Brain microvascular endothelial cell (primary cell): Measurements from ENCODE around the gene ABCC2.
A peak's percentile ranks its signal among the peaks of the same experiment; 100 is the strongest.

Source experiments
- DNase-seq: peaks from one replicate; pipeline ENCODE4 v3.0.0-alpha.2; 2020
- H3K27ac ChIP-seq: fragments of 250-450 bp; sonication (Bioruptor Pico); 2 replicates; pipeline ENCODE4 v1.5.1; 2020; ENCODE audit warnings: mild to moderate bottlenecking, moderate library complexity
- H3K27me3 ChIP-seq: fragments of 250-450 bp; sonication (Bioruptor Pico); replicated peaks from 2 replicates; pipeline ENCODE4 v1.5.1; 2020; ENCODE audit warnings: mild to moderate bottlenecking
- H3K36me3 ChIP-seq: fragments of 250-450 bp; sonication (Bioruptor Pico); replicated peaks from 2 replicates; pipeline ENCODE4 v1.5.1; 2020; ENCODE audit warnings: mild to moderate bottlenecking
- H3K4me3 ChIP-seq: 2 replicates; pipeline ENCODE4 v1.5.1; 2011; ENCODE audit warnings: low read depth, mild to moderate bottlenecking, control low read depth, low read length, moderate library complexity
- CTCF ChIP-seq: IDR thresholded peaks from 2 replicates; pipeline ENCODE4 v1.5.1; 2011; ENCODE audit warnings: low read depth, mild to moderate bottlenecking, moderate library complexity, low read length, control low read depth, inconsistent platforms; ENCODE audit errors: missing control alignments
- in situ Hi-C: cut with HindIII; loops from 2 replicates; pipeline ENCODE4 v1.10.0; 2017; ENCODE audit warnings: low sequenced_read_pairs, low pct_ligation_motif_present

Gene ABCC2

GRCh38 chr10:99767901-99768300 lies 14.5 kb upstream of the ABCC2 start:
- Histone ChIP-seq H3K27ac (no peak overlapping the region), H3K4me3 (no peak overlapping the region), H3K36me3 (no peaks in the 10 kb centered on the region), H3K27me3 (no peaks in the 10 kb centered on the region)
- no peak for DNase-seq
- no peak for TF ChIP-seq CTCF
- in situ Hi-C loops: no loop called here

GRCh38 chr10:99768556-99768955 lies 13.9 kb upstream of the ABCC2 start:
- H3K4me3 ChIP-seq: no peak overlapping the region
- H3K36me3 ChIP-seq: no peaks in the 10 kb centered on the region
- TF ChIP-seq CTCF: no peak
- no peak for DNase-seq
- in situ Hi-C loops: no loop called here
- H3K27ac ChIP-seq: no peak overlapping the region
- H3K27me3 ChIP-seq: no peaks in the 10 kb centered on the region

GRCh38 chr10:99769706-99770105 lies 12.7 kb upstream of the ABCC2 start:
- in situ Hi-C loops: no loop called here
- no peak for TF ChIP-seq CTCF

GRCh38 chr10:99770408-99771045 lies 11.9 kb upstream of the ABCC2 start:
- in situ Hi-C loops: no loop called here
- no peaks in the 10 kb centered on the region for H3K27me3 ChIP-seq
- no peak for DNase-seq
- no peak overlapping the region for H3K4me3 ChIP-seq
- H3K27ac ChIP-seq: no peak overlapping the region
- no peak for TF ChIP-seq CTCF
- H3K36me3 ChIP-seq: no peaks in the 10 kb centered on the region

More at GRCh38 chr10:99769706-99770105, 12.7 kb upstream of the ABCC2 start:
- Histone ChIP-seq H3K4me3 (no peak overlapping the region), H3K27me3 (no peaks in the 10 kb centered on the region), H3K36me3 (no peaks in the 10 kb centered on the region), H3K27ac (no peak overlapping the region)
- DNase-seq: no peak

- H3K4me3 ChIP-seq: no peak overlapping the region
- in situ Hi-C loops: no loop called here
- TF ChIP-seq CTCF: no peak
- peak overlapping the region; percentile 81 for H3K27ac ChIP-seq
- H3K36me3 ChIP-seq: no peaks in the 10 kb centered on the region
- DNase-seq: peak; percentile 59
- H3K27me3 ChIP-seq: no peaks in the 10 kb centered on the region
Measured at GRCh38 chr10:99775850-99776249, 6.6 kb upstream of the ABCC2 start.
